GM12801 (cell line): ENCODE data around the gene PTPN3.

Experiments used
- TF ChIP-seq, protein P1 (sequence below): IDR thresholded peaks from one replicate; pipeline ENCODE4 v1.5.1; 2011; ENCODE audit warnings: control low read depth; ENCODE audit not compliant: insufficient read length; ENCODE audit errors: extremely low read depth

PTPN3 gene

DNA sequence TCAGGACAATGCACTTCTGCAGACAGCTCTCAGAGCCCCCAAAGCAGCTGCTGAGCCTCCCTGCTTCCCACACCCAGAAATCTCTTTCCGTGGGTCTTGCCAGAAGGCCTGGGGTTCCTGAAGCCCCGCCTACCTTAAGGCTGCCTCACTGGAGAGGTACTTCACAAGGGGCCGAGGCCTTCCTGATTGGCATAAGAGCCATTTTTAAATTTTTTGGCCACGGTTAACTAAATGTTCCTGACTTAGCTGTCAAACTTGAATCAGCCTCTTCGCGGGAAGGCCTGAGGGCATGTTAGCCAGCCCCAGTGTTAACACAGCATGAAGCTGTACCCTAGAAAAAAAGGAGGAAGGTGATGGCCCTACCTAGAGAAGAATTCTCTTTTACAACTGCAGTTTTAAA, 156.5 kb downstream of the PTPN3 start:
- TF ChIP-seq, protein P1, sequence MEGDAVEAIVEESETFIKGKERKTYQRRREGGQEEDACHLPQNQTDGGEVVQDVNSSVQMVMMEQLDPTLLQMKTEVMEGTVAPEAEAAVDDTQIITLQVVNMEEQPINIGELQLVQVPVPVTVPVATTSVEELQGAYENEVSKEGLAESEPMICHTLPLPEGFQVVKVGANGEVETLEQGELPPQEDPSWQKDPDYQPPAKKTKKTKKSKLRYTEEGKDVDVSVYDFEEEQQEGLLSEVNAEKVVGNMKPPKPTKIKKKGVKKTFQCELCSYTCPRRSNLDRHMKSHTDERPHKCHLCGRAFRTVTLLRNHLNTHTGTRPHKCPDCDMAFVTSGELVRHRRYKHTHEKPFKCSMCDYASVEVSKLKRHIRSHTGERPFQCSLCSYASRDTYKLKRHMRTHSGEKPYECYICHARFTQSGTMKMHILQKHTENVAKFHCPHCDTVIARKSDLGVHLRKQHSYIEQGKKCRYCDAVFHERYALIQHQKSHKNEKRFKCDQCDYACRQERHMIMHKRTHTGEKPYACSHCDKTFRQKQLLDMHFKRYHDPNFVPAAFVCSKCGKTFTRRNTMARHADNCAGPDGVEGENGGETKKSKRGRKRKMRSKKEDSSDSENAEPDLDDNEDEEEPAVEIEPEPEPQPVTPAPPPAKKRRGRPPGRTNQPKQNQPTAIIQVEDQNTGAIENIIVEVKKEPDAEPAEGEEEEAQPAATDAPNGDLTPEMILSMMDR = no peak

DNA sequence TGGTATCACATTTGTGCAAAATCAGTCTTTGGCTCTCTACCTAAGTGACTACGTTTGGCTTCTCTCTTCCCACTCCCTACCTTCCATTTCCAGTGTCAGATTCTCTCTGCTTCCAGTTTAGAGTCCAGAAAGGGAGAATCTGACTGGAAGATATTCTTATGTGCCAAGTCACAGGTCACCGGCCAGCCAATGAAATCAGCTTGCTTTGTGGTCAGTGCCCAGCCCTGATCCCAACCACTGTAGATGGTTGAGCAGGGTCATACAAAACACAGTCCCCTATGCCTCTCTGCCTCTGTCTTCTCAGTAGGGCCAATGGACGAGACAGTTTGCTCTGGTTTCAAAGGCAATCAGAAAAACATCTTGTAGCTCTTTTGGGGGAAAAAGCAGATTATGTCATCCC, 161.7 kb downstream of the PTPN3 start:
- TF ChIP-seq, protein P1 = no peak

DNA sequence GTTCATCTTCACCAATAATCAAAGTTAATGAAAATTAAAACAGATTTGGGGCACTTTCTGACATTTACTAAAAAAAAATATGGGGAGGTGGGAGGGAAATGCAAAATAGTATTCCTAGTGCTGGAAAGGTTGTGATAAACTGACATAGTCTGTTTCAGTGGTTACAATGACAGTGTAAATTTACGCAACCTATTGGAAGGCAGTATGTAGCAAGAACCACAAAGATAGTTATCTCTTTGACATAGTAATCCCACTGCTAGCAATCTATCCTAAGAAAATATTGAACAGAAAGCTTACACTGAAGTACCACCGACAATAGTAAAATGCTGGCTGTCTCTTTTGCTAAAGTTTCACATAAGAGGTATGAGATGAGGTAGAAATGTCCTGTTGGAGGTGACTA, 162.2 kb downstream of the PTPN3 start:
- TF ChIP-seq, protein P1 = no peak

DNA sequence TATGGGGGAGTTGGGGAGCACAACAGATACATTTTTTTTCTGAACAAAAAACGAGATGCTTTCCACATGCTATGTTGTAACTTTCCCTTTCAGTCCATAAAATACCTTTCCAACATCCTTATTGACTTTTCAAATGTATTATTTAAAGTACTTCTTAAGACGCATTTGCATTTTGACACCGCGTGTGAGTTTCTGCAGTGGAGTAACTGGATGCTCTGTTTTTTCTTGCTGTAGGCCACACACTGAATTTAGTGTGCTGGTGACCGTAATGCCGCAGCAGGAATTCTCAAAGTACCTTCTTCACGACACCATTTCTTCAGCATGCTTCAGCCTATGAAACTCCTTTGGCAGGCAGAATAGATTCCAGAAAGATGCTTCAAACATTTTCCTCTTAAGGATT, 163.0 kb downstream of the PTPN3 start:
- TF ChIP-seq, protein P1 = no peak

DNA sequence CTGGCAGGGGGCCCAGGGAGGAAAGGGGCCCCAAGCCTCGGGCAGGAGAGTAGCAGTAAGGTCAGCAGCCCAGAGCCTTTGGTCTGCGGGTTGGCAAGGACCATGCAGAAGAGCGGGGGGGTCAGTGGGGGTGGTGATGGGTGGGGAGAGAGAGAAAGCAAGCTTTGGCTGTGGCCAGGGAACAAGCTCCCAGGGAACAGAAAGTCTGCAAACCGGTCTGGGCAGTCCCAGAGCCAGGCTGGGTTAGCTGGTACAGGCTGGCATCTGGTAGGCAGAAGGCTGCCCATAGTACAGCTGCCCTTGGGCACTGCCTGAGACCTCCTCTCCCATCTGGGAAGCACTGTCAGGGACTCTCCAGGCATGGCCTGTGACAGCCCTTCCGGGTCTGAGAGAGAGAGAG, 166.8 kb downstream of the PTPN3 start:
- TF ChIP-seq, protein P1 = no peak

DNA sequence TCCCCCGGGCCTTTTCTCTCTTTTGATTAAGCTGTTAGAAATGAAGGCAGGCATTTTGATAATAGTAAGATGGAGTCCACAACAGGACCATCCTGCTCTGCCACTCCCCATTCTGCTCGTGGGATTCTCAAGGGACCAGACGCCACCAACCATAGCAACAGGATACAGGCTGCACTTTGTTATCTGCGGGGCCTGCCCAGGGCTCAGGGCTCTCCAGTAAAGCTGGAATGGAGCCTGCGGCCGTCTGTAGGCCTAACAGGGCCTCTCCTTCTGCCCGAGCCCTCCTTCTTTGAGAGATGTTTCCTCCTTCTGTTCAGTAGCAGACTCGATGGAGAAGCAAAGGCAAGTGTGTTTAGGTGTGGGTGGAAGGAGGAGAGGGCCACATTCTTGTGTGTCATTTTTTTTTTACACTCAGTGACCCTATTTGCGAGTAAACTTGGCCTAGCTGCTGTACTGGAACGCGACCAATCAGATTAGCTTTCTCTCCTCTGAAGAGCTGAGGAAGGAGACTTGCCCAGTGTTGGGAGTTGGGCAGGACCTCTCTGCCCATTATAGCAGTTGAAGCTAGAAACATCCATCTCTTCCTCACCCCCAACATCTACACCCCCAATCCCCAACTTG, 168.4 kb downstream of the PTPN3 start:
- TF ChIP-seq, protein P1 = no peak

DNA sequence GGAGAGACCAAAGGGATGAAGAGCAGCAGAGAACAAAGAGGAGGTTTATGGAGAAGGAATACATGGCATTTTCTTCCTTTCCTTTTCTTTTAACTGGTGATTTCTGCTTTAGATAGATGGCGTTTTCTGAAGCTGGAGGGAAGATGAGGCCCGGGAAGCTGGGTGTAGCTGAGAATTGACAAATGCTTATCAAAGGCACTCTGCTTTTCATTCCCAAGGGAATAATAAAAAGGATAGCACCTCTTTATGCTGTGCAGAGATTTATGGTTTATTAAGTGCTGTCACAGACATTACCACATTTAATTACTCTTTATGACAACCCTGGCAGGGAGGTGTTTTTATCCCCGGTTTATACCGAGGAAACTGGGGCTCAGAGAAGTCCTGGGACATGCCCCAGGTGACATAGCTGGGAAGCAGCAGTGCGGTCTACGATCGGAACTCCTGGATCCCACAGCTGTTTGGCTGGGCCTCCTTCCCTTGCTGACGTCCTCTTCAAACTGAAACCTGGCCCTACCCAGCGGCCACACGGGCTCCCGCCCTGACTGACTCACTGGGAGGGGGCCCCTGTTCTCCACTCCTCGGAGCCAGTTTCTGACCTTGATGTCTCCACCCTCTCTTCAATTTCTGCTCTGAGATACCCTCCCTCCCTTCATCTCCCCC, 169.0 kb downstream of the PTPN3 start:
- TF ChIP-seq, protein P1 = no peak
